Measurements from ENCODE around the gene VPS13A. TPM values are rescaled to one million over a fixed set of nuclear protein-coding genes. Genes with fewer than 3 reads are reported as not detected.
"Not testable (repeated sequence)": the region's sequence is repeated elsewhere in the genome, so short reads cannot be mapped to it uniquely, and the experiment has no call there.

The VPS13A gene
- total RNA-seq, 4 donors from 2014 or later, result 16.4 to 51.0 (median 29.4) TPM

DNA sequence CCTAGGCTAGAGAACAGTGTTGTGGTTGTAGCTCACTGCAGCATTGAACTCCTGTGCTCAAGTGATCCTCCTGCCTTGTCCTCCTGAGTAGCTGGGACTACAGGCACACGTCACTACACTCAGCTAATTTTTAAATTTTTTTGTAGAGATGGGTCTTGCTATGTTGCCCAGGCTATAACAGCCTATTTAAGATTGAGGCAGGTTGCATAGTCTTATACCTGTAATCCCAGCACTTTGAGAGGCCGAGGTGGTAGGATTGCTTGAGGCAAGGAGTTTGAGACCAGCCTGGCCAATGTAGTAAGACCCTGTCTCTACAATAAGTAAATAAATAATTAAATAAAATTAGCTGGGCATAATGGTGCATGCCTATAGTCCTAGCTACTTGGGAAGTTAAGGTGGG is 79.9 kb downstream of the VPS13A start:
- Histone ChIP-seq H3K27me3 (no peaks in the 10 kb centered on the region), H3K9me3 (no peaks in the 10 kb centered on the region), H3K27ac (no peak overlapping the region), H3K4me1 (peaks cover 0 to 3% of the 10 kb centered on the region in 2 donors), H3K4me3 (no peak overlapping the region), H3K36me3 (peaks cover 0 to 12% of the 10 kb centered on the region in 2 donors)
- ATAC-seq, result no peak
- intact Hi-C loops (cut with DNase I; ENCODE audit: low total_unique reads) (no loop called here), in situ Hi-C loops (cut with MboI; ENCODE audit: low sequenced_read_pairs in 4 of 4) (no loop called here)
- TF ChIP-seq POLR2A (IDR thresholded peaks at IDR 0.05), result no peak
- TF ChIP-seq, protein P1, sequence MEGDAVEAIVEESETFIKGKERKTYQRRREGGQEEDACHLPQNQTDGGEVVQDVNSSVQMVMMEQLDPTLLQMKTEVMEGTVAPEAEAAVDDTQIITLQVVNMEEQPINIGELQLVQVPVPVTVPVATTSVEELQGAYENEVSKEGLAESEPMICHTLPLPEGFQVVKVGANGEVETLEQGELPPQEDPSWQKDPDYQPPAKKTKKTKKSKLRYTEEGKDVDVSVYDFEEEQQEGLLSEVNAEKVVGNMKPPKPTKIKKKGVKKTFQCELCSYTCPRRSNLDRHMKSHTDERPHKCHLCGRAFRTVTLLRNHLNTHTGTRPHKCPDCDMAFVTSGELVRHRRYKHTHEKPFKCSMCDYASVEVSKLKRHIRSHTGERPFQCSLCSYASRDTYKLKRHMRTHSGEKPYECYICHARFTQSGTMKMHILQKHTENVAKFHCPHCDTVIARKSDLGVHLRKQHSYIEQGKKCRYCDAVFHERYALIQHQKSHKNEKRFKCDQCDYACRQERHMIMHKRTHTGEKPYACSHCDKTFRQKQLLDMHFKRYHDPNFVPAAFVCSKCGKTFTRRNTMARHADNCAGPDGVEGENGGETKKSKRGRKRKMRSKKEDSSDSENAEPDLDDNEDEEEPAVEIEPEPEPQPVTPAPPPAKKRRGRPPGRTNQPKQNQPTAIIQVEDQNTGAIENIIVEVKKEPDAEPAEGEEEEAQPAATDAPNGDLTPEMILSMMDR (IDR thresholded peaks at IDR 0.05 in 4 of 5, conservative IDR thresholded peaks at IDR 0.05 in 1 of 5), result no peak
- DNase-seq, result no peak

DNA sequence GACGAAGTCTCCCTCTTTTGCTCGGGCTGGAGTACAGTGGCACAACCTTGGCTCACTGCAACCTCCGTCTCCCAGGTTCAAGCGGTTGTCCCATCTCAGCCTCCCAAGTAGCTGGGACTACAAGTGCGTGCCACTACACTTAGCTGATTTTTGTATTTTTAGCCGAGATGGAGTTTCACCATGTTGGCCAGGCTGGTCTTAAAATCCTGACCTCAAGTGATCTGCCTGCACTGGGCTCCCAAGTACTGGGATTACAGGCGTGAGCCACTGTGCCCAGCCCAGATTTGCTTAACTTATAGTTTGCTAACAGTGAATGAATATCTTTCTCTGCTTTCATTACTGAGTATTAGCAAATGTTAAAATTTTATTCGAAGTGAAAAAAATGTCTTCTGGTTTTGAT is 84.3 kb downstream of the VPS13A start:
- ATAC-seq (peak; percentile 39 to 80), DNase-seq (peak in 1 of 2 donors; percentile 43)
- H3K9me3 ChIP-seq, result no peaks in the 10 kb centered on the region
- H3K27ac ChIP-seq, result no peak overlapping the region
- intact Hi-C loops (cut with DNase I; ENCODE audit: low total_unique reads), result no loop called here
- peaks cover 0 to 12% of the 10 kb centered on the region in 2 donors for H3K36me3 ChIP-seq
- H3K27me3 ChIP-seq, result no peaks in the 10 kb centered on the region
- in situ Hi-C loops (cut with MboI; ENCODE audit: low sequenced_read_pairs in 4 of 4), result no loop called here
- TF ChIP-seq, protein P1 (IDR thresholded peaks at IDR 0.05 in 4 of 5, conservative IDR thresholded peaks at IDR 0.05 in 1 of 5), result no peak
- no peak for TF ChIP-seq POLR2A (IDR thresholded peaks at IDR 0.05)
- H3K4me3 ChIP-seq, result no peak overlapping the region
- H3K4me1 ChIP-seq, result peaks cover 0 to 3% of the 10 kb centered on the region in 2 donors

DNA sequence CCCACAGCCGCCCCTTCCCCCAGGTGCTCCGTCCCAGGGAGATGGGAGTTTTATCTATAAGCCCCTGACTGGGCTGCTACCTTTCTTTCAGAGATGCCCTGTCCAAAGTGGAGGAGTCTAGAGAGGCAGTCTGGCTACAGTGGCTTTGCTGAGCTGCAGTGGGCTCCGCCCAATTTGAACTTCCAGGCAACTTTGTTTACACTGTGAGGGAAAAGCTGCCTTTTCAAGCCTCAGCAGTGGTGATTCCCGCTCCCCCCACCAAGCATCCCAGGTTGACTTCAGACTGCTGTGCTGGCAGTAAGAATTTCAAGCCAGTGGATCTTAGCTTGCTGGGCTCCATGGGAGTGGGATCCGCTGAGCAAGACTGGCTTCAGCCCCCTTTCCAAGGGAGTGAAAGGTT is 90.4 kb downstream of the VPS13A start:
- DNase-seq; H3K27ac ChIP-seq; in situ Hi-C loops (cut with MboI; ENCODE audit: low sequenced_read_pairs in 4 of 4); intact Hi-C loops (cut with DNase I; ENCODE audit: low total_unique reads); H3K4me3 ChIP-seq; H3K27me3 ChIP-seq; H3K4me1 ChIP-seq; ATAC-seq; H3K9me3 ChIP-seq; H3K36me3 ChIP-seq: not testable (repeated sequence)

DNA sequence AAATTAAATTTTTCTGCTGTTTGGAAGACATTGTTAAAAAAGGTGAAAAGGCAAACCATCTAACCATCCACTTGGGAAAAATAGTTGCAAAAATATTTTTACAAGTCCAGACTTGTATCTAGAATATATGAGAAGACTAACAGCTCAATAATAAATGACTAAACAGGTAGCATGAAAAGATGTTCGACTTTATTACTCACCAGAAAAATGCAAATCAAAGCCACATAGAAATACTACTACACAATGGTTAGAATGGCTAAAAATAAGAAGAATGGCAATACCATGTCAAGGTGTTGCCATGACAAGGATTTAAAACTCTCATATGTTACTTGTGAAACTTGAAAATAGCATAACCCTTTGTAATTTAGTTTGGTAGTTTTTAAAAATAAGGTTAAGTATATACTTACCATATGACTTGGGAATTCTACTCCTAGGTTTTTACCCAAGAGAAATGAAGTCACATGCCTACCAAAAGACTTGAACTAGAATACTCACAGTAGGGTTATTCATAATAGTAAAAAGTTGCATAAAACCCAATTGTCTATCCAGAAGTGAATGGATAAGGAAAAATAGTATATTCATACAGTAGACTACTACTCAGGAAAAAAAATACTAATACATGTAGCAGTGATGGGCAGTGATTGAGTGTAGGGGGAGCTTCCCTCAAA is 93.8 kb downstream of the VPS13A start:
- TF ChIP-seq POLR2A (IDR thresholded peaks at IDR 0.05), result no peak
- no peaks in the 10 kb centered on the region for H3K4me1 ChIP-seq
- DNase-seq (no peak), ATAC-seq (no peak)
- no peaks in the 10 kb centered on the region for H3K27me3 ChIP-seq
- peaks cover 0 to 5% of the 10 kb centered on the region in 2 donors for H3K36me3 ChIP-seq
- no peak overlapping the region for H3K4me3 ChIP-seq
- H3K27ac ChIP-seq, result no peak overlapping the region
- intact Hi-C loops (cut with DNase I; ENCODE audit: low total_unique reads) (no loop called here), in situ Hi-C loops (cut with MboI; ENCODE audit: low sequenced_read_pairs in 4 of 4) (no loop called here)
- no peaks in the 10 kb centered on the region for H3K9me3 ChIP-seq

DNA sequence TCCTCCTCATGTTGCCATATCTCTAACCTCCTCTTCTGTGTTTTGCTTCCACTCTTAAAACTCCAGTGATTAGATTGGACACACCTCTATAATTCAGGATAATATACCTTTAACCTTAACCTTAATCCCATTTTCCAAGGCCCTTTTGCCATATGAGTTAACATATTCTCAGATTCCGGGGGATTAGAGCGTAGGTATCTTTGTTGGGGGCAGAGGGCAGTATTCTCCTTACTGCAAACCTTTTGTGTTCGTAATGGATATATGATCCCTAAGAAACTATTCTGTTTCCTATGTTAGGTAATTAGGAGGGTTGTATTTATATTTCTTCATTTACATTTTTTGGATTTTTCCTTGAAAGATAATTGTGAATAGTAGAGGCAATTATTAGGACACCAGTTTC is 99.5 kb downstream of the VPS13A start:
- Histone ChIP-seq H3K27ac (no peak overlapping the region), H3K4me3 (no peak overlapping the region), H3K4me1 (no peaks in the 10 kb centered on the region), H3K36me3 (peaks cover 0 to 31% of the 10 kb centered on the region in 2 donors), H3K27me3 (no peaks in the 10 kb centered on the region), H3K9me3 (no peaks in the 10 kb centered on the region)
- no peak for DNase-seq
- in situ Hi-C loops (cut with MboI; ENCODE audit: low sequenced_read_pairs in 4 of 4) (no loop called here), intact Hi-C loops (cut with DNase I; ENCODE audit: low total_unique reads) (no loop called here)
- no peak for ATAC-seq
- TF ChIP-seq, protein P1 (IDR thresholded peaks at IDR 0.05 in 4 of 5, conservative IDR thresholded peaks at IDR 0.05 in 1 of 5), result no peak
- TF ChIP-seq POLR2A (IDR thresholded peaks at IDR 0.05), result no peak

DNA sequence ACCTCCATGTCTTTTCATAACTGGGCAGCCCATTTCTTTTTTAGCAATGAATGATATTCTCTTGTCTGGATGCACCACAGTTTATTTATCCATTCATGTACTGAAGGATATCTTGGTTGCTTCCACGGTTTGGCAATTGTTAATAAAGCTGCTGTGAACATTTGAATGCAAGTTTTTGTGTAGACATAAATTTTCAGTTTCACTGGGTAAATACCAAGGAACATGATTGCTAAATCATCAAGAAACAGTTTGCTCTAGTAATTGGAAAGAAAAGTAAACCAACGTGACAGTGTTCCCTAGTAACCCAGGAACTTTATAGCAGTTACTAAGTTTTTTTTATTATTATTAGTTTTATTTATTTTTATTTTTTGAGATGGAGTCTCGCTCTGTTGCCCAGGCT is 100.4 kb downstream of the VPS13A start:
- in situ Hi-C loops (cut with MboI; ENCODE audit: low sequenced_read_pairs in 4 of 4) (no loop called here), intact Hi-C loops (cut with DNase I; ENCODE audit: low total_unique reads) (no loop called here)
- ATAC-seq, result no peak
- Histone ChIP-seq H3K4me3 (no peak overlapping the region), H3K4me1 (no peaks in the 10 kb centered on the region), H3K36me3 (peaks cover 0 to 40% of the 10 kb centered on the region in 2 donors), H3K27me3 (no peaks in the 10 kb centered on the region), H3K27ac (no peak overlapping the region), H3K9me3 (no peaks in the 10 kb centered on the region)
- TF ChIP-seq, protein P1 (IDR thresholded peaks at IDR 0.05 in 4 of 5, conservative IDR thresholded peaks at IDR 0.05 in 1 of 5), result no peak
- TF ChIP-seq POLR2A (IDR thresholded peaks at IDR 0.05), result no peak
- no peak for DNase-seq
